Gastroesophageal sphincter (tissue), 3 donors: Measurements from ENCODE around the gene NFIA.

Experiments
- CTCF ChIP-seq, 4 experiments: fragments of 200-600 bp in 2 of 4; fragments of 450-650 bp in 2 of 4; sonication (generic) in 1 of 4; IDR thresholded peaks; one replicate each; pipeline ENCODE4 v1.5.1; 2017 to 2019; ENCODE audit warnings: antibody characterized with exemption in 4 of 4, mild to moderate bottlenecking in 2 of 4, moderate library complexity in 2 of 4
- POLR2A ChIP-seq, 2 donors: fragments of 450-650 bp; IDR thresholded peaks; one replicate each; pipeline ENCODE4 v1.6.1; 2017; ENCODE audit warnings: antibody characterized with exemption in 2 of 2, mild to moderate bottlenecking in 2 of 2, moderate library complexity in 1 of 2

GRCh38 chr1:61344696-61345095, 262.3 kb downstream of the NFIA start:
- no peak for TF ChIP-seq POLR2A (IDR thresholded peaks at IDR 0.05)
- TF ChIP-seq CTCF (IDR thresholded peaks at IDR 0.05), result no peak
